Stimulated activated CD4-positive, alpha-beta T cell treated with anti-CD3 and anti-CD28 coated beads, Interleukin-1b, Interleukin-23, amount 100 ng/mL, for 1 hour (primary cell): Measurements from ENCODE around the gene RGS5.

Experiments used
- DNase-seq, 2 donors: peaks; one replicate each; pipeline ENCODE4 v3.0.0-alpha.2; 2020; ENCODE audit warnings: low read depth in 2 of 2

The RGS5 gene

GRCh38 chr1:163182330-163182949 lies 20.3 kb downstream of the RGS5 start:
- DNase-seq: no peak

DNA sequence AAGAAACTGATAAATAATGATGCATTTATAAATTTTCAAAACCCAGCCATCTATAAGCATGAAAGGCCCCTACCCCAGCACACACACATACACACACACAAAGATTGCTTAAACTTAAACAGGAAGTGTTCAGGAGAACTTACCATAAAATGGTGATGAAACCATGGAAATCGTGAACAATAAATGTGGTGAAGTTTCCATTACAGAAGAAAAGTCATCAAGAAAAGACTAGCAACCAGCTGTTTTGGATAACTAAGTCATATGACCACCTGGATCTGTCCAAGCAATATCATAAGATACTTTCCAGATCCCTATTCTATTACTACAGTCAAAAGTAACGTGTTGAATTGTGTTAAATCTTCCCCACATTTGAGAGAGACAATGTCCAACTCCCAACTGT lies 24.1 kb downstream of the RGS5 start:
- no peak for DNase-seq

DNA sequence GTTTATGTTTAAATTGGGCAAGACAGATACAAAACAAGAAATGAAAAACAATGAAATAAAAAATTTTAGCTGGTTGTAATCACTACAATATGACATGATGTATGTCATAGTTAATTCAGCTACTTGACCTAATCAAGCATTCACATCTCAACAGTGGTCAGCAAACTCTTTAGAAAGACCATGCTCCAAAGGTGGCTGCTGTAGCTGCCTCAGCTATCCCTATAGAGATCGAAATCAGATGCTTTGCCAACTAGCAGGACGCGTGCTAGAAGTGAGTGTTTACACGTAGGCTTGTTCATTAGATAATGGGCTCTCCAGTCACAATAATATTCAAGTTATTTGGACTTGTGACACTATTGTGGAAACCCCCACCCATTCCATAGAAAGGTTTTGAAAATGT lies 25.9 kb downstream of the RGS5 start:
- DNase-seq: no peak

DNA sequence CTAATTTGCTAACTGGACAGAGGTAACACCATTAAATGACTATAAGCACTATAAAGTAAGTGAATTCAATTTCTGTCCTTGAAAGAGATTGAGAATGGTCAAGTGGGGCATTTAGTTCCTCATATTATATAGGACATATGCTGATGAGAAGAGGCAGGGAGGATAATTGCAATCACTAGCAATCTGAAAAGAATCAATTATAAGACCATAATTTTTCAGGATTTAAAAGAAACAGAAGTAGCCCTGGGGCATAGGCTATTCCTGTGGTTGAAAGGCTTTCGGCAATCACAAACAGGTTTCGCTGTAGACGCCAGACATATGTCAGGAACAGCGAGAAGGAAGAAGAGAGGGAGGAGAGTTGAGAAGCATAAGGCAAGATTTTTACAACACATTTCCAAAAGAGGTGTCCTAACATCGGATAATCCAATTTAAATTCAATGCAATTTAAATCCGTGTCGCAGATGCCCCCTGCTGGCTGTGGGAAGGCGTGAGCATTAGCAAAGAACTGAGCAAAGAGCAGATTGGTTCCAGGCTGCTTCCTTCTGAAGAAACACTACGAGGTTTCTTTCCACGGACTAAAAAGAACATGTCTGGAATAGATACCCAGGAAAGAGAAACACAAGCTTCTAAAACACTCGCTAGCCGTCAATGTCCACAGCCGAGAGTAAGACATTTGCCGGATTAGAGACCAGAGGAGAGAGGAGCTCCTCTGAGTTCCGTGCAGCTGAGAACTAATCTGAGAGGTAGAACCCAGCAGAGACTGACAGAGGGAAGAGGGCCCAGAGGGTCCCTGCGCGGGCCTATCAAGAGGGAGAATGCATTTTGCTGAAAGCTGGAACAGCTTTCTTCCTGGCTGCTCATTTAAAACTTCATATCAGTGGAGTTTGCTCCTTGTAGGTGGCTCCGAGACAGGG lies 27.9 kb downstream of the RGS5 start:
- no peak for DNase-seq

DNA sequence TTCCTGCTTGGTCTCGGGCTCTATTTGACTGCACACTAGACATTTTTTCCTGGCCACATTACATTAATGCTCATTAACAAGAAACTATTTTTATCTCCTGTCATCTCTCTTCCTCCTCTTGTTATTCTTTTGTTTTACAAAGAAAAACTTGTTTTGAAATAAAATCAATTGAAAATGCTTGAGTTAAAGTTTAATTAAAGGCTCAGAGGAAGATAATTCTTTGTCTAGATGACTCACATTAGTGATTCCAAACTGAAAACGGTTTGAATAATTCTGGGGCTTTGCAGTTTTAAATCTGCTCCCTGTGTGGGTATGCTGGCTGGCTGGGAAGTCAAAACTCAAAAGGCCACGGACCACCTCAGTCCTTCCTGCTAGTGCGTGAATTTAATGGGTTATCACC lies 29.6 kb downstream of the RGS5 start:
- no peak for DNase-seq

DNA sequence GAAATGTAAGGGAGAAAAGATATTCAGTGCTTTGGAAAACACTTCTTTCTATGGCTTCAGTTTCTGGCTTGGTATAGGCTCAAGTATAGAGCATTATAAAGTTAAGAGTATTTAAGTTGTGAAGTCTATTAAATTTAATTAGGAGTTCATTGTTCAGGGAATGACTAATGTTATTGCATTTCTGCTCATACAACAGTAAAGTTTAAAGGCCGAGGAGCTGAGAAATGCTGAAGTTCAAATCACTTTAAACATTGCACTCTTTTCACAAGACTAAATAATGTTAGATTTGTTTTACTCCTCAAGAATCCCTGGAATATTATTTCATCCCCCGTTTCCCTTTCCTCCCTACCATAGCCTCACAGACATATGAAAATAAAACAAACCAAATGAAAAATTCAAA lies 30.1 kb downstream of the RGS5 start:
- no peak for DNase-seq

GRCh38 chr1:163171826-163172225 lies 30.9 kb downstream of the RGS5 start:
- no peak for DNase-seq

DNA sequence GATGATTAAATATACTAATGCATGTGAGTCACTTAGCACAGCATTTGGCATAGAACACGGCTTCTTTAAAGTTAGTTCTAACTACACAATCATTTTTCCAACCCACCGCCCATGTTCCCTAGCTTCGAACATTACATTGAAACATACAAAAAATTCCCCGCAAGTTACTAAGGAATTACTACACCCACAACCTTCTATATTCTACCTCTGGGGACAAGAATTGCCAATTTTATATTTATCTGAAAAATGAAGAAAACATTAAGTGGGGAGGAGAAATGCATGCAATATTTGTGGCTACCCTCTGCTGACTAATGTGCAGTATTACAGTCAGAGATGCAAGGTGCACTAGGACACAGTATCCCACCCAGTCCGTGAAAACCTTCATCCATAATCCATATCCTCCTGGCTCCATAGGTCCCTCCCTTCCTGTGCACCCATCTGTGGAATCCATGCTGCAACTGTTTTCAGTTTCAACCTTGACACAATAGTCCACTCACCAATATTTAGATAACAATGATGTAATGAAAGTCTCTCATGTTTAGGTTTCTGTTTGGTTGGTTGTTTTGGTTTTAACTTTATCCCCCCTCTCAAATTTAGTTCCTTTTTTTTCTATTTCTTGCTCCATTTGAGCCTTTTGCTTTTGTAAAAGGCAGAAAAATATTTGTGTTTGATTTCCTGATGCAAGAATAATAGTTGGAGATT lies 31.6 kb downstream of the RGS5 start:
- DNase-seq: no peak

- DNase-seq: no peak
These were observed 32.4 kb downstream of the RGS5 start for GRCh38 chr1:163170331-163170730.

DNA sequence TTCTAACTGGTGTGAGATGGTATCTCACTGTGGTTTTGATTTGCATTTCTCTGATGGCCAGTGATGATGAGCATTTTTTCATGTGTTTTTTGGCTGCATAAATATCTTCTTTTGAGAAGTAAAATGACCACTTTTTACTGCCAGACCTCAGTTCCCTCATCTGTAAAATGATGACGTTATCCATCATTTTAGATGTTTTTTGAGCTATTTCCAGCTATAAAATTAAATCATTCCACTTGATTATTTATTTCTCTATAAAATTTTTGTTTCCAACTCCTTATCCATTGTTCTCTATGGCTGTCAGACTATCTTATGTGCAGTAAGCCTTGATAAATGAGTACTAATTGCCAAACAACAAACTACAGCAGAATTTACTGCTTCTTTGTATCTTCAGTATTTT lies 33.2 kb downstream of the RGS5 start:
- DNase-seq: no peak

GRCh38 chr1:163168053-163168452 lies 34.7 kb downstream of the RGS5 start:
- DNase-seq: no peak

GRCh38 chr1:163166886-163167555 lies 35.7 kb downstream of the RGS5 start:
- DNase-seq: no peak

DNA sequence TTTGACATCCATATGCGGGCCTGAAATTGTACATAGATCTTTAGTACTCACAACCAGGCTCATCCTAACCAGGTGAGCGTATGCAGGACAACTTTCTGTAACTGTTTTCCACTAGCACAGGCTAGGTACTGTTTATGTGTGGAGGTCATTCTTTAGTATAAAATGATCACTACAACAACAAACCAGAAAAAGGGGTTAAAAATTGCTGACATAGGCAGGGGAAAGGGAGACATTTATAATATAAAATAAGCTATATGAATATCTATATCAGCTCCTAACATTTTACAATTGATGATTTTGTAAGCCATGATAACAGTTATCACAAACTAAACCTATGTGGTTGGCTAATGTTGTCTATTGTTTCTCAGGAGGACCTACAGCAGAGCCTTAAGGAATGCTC lies 37.6 kb downstream of the RGS5 start:
- DNase-seq: no peak

- no peak for DNase-seq
These were observed 38.7 kb downstream of the RGS5 start for GRCh38 chr1:163163881-163164582.

DNA sequence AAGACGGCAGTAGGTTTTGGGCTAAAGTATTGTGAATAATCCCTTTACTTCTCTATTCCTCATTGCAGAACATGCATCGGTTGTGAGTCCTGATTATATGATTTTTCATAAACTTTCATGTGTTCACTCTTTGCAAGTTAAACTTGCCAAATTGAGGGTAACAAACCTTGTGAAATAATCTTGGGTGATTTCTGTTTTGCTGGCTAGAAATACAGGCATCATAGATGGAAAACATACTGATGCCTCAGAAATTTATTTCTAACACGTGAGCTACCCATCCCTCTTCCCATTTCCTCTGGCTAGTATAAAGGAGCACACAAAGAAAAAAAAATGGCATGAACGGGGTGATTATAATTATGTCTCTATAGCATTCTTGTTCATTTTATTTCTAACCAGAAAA lies 39.6 kb downstream of the RGS5 start:
- no peak for DNase-seq

DNA sequence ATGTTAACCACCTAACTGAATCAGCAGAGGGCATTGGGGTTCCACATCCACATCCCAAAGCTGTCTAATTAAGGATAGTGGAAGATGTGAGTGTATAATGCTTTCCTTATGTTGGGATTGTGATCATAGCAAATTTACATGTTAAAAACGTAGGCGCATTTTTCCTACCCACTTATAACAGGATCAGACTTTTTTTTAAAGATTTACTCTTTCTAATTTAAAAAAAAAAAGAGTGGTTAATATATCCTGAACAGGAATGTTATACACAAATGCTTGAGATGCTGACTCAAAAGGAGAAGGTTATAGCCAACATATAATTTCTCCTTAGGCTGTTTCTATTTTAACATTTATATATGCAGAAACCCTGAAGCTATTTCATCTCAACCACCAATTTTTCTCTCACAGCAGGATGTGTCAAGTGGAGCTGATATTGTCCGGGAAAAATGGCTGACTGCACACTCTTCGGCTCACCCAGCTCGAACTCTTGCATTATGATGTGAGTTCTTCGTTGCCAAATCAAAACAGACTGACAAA lies 40.3 kb downstream of the RGS5 start:
- DNase-seq: no peak

DNA sequence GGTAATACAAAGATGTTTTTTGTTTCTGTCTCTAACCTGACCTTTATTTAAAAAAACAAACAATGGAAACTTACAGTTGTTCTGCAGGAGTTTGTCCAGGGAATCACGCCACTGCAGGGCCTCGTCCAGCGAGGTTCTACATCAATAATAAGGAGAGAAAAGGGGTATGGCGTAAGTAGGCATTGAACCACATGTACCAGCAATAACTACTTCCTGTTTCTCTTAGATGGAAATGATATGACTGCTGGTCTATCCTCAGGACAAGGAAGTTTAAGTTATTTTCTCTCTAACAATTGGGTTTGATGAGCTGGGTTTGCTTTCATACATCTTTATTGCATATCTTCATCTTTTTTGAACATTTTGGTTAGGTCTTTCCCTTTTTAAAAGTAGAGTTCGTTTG lies 40.9 kb downstream of the RGS5 start:
- DNase-seq: no peak

- no peak for DNase-seq
These were observed 41.4 kb downstream of the RGS5 start for GRCh38 chr1:163161337-163161736.

DNA sequence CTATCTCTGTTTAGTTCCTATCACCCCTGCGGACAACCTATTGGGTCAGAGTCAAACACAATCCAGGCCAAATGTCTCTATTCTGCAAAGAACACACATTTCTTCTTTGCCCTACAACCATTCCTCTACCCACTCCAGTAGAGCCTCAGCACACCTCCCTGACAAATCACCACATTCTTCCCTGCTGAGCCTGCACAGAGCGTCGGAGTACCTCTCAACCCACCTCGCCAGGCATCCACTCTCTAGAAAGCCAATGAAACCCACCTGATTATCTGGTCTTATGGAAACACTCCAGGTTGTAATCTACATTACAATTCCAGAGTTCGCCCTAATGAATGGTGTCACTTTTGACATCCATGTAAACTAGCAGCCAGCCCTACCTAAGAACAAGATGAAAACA lies 47.1 kb downstream of the RGS5 start:
- no peak for DNase-seq

GRCh38 chr1:163148911-163149310 lies 53.8 kb downstream of the RGS5 start:
- DNase-seq: no peak

DNA sequence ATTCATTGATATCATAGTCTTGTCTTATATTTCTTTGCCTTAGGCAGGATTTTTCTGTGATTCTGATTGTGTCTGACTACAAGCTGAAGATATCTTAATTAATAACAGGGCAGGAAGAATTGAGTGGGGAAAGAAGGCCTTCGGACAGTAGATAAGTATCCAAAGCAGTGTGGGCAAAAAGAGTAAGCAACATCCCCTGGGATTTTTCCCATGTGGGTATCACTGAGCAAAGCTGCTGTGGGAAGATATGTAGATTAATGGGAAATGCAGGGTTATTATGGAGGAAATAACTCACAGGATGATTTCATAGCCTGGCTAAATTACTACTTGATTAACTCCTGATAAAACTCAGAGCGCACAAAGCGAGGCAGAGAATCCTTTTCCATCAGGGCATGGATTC lies 55.7 kb downstream of the RGS5 start:
- no peak for DNase-seq
